ENCODE data around the gene NCOA5. TPM values are rescaled to one million over a fixed set of nuclear protein-coding genes. Genes with fewer than 3 reads are reported as not detected.

NCOA5 gene
- total and polyA plus RNA-seq, 2 experiments from 2014 or later, result 8.4 to 22.8 TPM

DNA sequence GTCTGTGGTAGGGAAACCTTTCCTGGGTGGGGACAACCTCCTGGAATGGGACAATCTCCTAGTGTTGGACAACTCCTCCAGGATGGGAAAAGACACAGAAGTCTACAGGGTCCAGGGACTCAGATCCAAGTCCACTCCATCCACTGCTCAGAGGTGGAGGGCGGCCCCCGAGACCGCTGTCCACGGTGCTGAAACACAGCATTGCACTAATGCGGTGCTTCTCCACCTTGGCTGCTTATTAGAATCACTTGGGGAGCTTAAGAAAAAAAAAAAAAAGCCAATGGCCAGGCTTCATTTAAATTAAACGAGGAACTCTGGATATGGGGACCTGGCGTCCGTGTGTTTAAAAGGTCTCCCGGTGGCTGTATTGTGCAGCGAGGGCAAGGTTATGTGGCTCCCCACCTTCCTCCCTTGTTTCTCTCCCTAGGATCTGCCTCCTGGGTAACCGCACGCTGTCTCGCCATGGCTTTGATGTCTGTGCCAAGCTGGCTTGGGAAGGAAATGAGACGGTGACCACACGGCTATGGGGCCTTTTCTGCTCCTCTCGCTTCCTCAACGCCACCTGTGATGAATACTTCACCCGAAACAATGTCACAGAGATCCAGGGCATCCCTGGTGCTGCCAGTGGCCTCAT lies 48.7 kb downstream of the NCOA5 start:
- no peaks in the 10 kb centered on the region for H3K79me2 ChIP-seq (replicated peaks; ENCODE audit: insufficient read depth)
- H3F3A ChIP-seq (replicated peaks; ENCODE audit: low read depth), result no peaks in the 10 kb centered on the region
- H2AFZ ChIP-seq, result no peak overlapping the region
- peaks cover 5% of the 10 kb centered on the region; the same call in 1 of the 2 replicates for H4K20me1 ChIP-seq (replicated peaks; ENCODE audit: insufficient read depth)
- no peaks in the 10 kb centered on the region for H3K9me2 ChIP-seq (ENCODE audit: insufficient read depth)
- no peak overlapping the region for H3K27ac ChIP-seq (ENCODE audit: low read depth)
- H3K4me1 ChIP-seq (ENCODE audit: insufficient read depth), result peaks cover 12% of the 10 kb centered on the region
- H3K27me3 ChIP-seq (ENCODE audit: insufficient read depth), result peaks cover 21% of the 10 kb centered on the region
- no peak for TF ChIP-seq POLR2AphosphoS5 (IDR thresholded peaks at IDR 0.05; ENCODE audit: low read depth)
- TF ChIP-seq, protein P1, sequence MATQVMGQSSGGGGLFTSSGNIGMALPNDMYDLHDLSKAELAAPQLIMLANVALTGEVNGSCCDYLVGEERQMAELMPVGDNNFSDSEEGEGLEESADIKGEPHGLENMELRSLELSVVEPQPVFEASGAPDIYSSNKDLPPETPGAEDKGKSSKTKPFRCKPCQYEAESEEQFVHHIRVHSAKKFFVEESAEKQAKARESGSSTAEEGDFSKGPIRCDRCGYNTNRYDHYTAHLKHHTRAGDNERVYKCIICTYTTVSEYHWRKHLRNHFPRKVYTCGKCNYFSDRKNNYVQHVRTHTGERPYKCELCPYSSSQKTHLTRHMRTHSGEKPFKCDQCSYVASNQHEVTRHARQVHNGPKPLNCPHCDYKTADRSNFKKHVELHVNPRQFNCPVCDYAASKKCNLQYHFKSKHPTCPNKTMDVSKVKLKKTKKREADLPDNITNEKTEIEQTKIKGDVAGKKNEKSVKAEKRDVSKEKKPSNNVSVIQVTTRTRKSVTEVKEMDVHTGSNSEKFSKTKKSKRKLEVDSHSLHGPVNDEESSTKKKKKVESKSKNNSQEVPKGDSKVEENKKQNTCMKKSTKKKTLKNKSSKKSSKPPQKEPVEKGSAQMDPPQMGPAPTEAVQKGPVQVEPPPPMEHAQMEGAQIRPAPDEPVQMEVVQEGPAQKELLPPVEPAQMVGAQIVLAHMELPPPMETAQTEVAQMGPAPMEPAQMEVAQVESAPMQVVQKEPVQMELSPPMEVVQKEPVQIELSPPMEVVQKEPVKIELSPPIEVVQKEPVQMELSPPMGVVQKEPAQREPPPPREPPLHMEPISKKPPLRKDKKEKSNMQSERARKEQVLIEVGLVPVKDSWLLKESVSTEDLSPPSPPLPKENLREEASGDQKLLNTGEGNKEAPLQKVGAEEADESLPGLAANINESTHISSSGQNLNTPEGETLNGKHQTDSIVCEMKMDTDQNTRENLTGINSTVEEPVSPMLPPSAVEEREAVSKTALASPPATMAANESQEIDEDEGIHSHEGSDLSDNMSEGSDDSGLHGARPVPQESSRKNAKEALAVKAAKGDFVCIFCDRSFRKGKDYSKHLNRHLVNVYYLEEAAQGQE (IDR thresholded peaks at IDR 0.05; ENCODE audit: unreplicated experiment), result peak; percentile 89
- no peak overlapping the region for H3K4me3 Mint-ChIP-seq
- peaks cover 23% of the 10 kb centered on the region for H3K27me3 Mint-ChIP-seq (ENCODE audit: insufficient read depth, low read depth, poor library complexity)
- H3K4me2 ChIP-seq, result no peak overlapping the region
- no peaks in the 10 kb centered on the region for H3K36me3 Mint-ChIP-seq (ENCODE audit: low read depth)
- no peak overlapping the region for H3K4me3 ChIP-seq
- no peaks in the 10 kb centered on the region for H3K36me3 ChIP-seq (ENCODE audit: insufficient read depth)
- DNase-seq (ENCODE audit: low spot score) (peak; percentile 88), ATAC-seq (peak; percentile 92)
- peaks cover 16% of the 10 kb centered on the region for H3K4me1 Mint-ChIP-seq
- H3K27ac Mint-ChIP-seq, result no peak overlapping the region
- no peaks in the 10 kb centered on the region for H3K9me3 Mint-ChIP-seq

- no peak; the same call in 2 of the 3 replicates for ATAC-seq
- no peak overlapping the region for H3K27ac Mint-ChIP-seq
- DNase-seq (ENCODE audit: low spot score), result no peak
- H3K4me3 Mint-ChIP-seq, result no peak overlapping the region
- Histone ChIP-seq H3K4me1 (ENCODE audit: insufficient read depth) (peaks cover 12% of the 10 kb centered on the region), H3K36me3 (ENCODE audit: insufficient read depth) (no peaks in the 10 kb centered on the region), H3K27ac (ENCODE audit: low read depth) (no peak overlapping the region), H2AFZ (no peak overlapping the region), H4K20me1 (replicated peaks; ENCODE audit: insufficient read depth) (peaks cover 5% of the 10 kb centered on the region; the same call in 1 of the 2 replicates), H3K27me3 (ENCODE audit: insufficient read depth) (peaks cover 58% of the 10 kb centered on the region), H3K4me2 (no peak overlapping the region), H3K79me2 (replicated peaks; ENCODE audit: insufficient read depth) (no peaks in the 10 kb centered on the region), H3F3A (replicated peaks; ENCODE audit: low read depth) (peaks cover 4% of the 10 kb centered on the region), H3K4me3 (no peak overlapping the region), H3K9me2 (ENCODE audit: insufficient read depth) (no peaks in the 10 kb centered on the region)
- H3K27me3 Mint-ChIP-seq (ENCODE audit: insufficient read depth, low read depth, poor library complexity), result peaks cover 50% of the 10 kb centered on the region
- no peak for TF ChIP-seq ZNF331 (CRISPR knock-in tag; IDR thresholded peaks at IDR 0.05; ENCODE audit: low read depth)
- H3K4me1 Mint-ChIP-seq, result peaks cover 9% of the 10 kb centered on the region
- H3K9me3 Mint-ChIP-seq, result no peaks in the 10 kb centered on the region
- H3K36me3 Mint-ChIP-seq (ENCODE audit: low read depth), result no peaks in the 10 kb centered on the region
Observed at GRCh38 chr20:46037036-46037435, 52.7 kb downstream of the NCOA5 start.

GRCh38 chr20:46036370-46036769 lies 53.4 kb downstream of the NCOA5 start:
- H3K36me3 ChIP-seq (ENCODE audit: insufficient read depth), result no peaks in the 10 kb centered on the region
- peaks cover 4% of the 10 kb centered on the region for H3F3A ChIP-seq (replicated peaks; ENCODE audit: low read depth)
- peaks cover 5% of the 10 kb centered on the region; the same call in 1 of the 2 replicates for H4K20me1 ChIP-seq (replicated peaks; ENCODE audit: insufficient read depth)
- Mint-ChIP-seq H3K4me3 (no peak overlapping the region), H3K9me3 (no peaks in the 10 kb centered on the region), H3K4me1 (peaks cover 9% of the 10 kb centered on the region), H3K27ac (no peak overlapping the region), H3K27me3 (ENCODE audit: insufficient read depth, low read depth, poor library complexity) (peaks cover 51% of the 10 kb centered on the region), H3K36me3 (ENCODE audit: low read depth) (no peaks in the 10 kb centered on the region)
- no peak overlapping the region for H3K4me3 ChIP-seq
- no peaks in the 10 kb centered on the region for H3K9me2 ChIP-seq (ENCODE audit: insufficient read depth)
- peaks cover 14% of the 10 kb centered on the region for H3K4me1 ChIP-seq (ENCODE audit: insufficient read depth)
- H3K27ac ChIP-seq (ENCODE audit: low read depth), result no peak overlapping the region
- peaks cover 62% of the 10 kb centered on the region for H3K27me3 ChIP-seq (ENCODE audit: insufficient read depth)
- no peak overlapping the region for H2AFZ ChIP-seq
- DNase-seq (ENCODE audit: low spot score) (no peak), ATAC-seq (no peak)
- no peaks in the 10 kb centered on the region for H3K79me2 ChIP-seq (replicated peaks; ENCODE audit: insufficient read depth)
- no peak overlapping the region for H3K4me2 ChIP-seq
- TF ChIP-seq ZNF331 (CRISPR knock-in tag; IDR thresholded peaks at IDR 0.05; ENCODE audit: low read depth) (no peak), JUNB (IDR thresholded peaks at IDR 0.05; ENCODE audit: unreplicated experiment) (no peak), POLR2AphosphoS5 (IDR thresholded peaks at IDR 0.05; ENCODE audit: low read depth) (no peak), STAT1 (IDR thresholded peaks at IDR 0.05; ENCODE audit: unreplicated experiment) (no peak), EZH2phosphoT487 (IDR thresholded peaks at IDR 0.05; ENCODE audit: unreplicated experiment) (no peak), ZNF114 (CRISPR knock-in tag; IDR thresholded peaks at IDR 0.05) (no peak)
- TF ChIP-seq, protein P1 (IDR thresholded peaks at IDR 0.05; ENCODE audit: unreplicated experiment), result no peak
- TF ChIP-seq, protein P2, sequence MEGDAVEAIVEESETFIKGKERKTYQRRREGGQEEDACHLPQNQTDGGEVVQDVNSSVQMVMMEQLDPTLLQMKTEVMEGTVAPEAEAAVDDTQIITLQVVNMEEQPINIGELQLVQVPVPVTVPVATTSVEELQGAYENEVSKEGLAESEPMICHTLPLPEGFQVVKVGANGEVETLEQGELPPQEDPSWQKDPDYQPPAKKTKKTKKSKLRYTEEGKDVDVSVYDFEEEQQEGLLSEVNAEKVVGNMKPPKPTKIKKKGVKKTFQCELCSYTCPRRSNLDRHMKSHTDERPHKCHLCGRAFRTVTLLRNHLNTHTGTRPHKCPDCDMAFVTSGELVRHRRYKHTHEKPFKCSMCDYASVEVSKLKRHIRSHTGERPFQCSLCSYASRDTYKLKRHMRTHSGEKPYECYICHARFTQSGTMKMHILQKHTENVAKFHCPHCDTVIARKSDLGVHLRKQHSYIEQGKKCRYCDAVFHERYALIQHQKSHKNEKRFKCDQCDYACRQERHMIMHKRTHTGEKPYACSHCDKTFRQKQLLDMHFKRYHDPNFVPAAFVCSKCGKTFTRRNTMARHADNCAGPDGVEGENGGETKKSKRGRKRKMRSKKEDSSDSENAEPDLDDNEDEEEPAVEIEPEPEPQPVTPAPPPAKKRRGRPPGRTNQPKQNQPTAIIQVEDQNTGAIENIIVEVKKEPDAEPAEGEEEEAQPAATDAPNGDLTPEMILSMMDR (conservative IDR thresholded peaks at IDR 0.05; ENCODE audit: low read depth in 2 of 2), result no peak
